B cell (primary cell): ENCODE results near the gene TATDN2.

Experiments used
- EZH2 ChIP-seq: IDR thresholded peaks from 2 replicates; pipeline ENCODE4 v1.6.1; 2012; ENCODE audit warnings: borderline replicate concordance, low read depth, mild to moderate bottlenecking, moderate library complexity, low read length; ENCODE audit not compliant: insufficient read depth, poor library complexity, severe bottlenecking
- TF ChIP-seq, protein P1 (sequence below): fragments of 200-600 bp; IDR thresholded peaks from one replicate; pipeline ENCODE4 v1.8.0; 2022; ENCODE audit warnings: antibody characterized with exemption, mild to moderate bottlenecking

DNA sequence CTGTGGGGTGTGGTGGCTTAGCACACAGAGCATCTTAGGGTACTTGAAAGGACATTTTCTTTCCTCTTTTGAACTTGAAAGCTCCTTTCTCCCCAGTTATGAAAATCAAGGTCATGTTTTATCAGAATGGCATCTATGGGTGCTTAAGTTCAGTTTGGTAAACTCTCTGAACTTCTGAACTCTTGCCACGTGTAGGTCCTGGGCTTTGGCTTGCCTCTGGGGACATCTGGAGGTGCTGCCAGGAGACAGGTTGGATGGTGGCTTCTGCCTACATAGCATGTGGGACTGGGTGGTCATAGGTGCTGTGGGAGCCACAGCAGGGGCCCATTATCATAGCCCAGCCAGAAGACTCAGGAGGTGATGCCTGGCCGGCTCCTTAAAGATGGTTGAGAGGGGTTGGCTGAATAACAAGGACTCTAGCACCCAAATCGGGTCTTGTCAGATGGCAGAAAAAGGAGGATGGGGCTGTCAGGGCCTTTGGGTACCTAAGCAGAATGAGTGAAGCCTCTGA, 28.9 kb downstream of the TATDN2 start:
- TF ChIP-seq, protein P1, sequence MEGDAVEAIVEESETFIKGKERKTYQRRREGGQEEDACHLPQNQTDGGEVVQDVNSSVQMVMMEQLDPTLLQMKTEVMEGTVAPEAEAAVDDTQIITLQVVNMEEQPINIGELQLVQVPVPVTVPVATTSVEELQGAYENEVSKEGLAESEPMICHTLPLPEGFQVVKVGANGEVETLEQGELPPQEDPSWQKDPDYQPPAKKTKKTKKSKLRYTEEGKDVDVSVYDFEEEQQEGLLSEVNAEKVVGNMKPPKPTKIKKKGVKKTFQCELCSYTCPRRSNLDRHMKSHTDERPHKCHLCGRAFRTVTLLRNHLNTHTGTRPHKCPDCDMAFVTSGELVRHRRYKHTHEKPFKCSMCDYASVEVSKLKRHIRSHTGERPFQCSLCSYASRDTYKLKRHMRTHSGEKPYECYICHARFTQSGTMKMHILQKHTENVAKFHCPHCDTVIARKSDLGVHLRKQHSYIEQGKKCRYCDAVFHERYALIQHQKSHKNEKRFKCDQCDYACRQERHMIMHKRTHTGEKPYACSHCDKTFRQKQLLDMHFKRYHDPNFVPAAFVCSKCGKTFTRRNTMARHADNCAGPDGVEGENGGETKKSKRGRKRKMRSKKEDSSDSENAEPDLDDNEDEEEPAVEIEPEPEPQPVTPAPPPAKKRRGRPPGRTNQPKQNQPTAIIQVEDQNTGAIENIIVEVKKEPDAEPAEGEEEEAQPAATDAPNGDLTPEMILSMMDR, result no peak
- TF ChIP-seq EZH2, result no peak
